Stimulated activated CD8-positive, alpha-beta memory T cell treated with anti-CD3 and anti-CD28 coated beads, Interleukin-15, amount 100 ng/mL, for 48 hours (primary cell): Measurements from ENCODE around the gene PRKD2.
"Not testable (repeated sequence)": the region's sequence is repeated elsewhere in the genome, so short reads cannot be mapped to it uniquely, and the experiment has no call there.

Experiments used
- DNase-seq, 2 donors: peaks; one replicate each; pipeline ENCODE4 v3.0.0-alpha.2; 2020; ENCODE audit warnings: low read depth in 2 of 2

The PRKD2 gene

GRCh38 chr19:46634045-46634655 lies 82.8 kb downstream of the PRKD2 start:
- DNase-seq: peak; percentile 91 to 92

GRCh38 chr19:46633130-46633529 lies 83.8 kb downstream of the PRKD2 start:
- no peak for DNase-seq

GRCh38 chr19:46631481-46631880 lies 85.4 kb downstream of the PRKD2 start:
- no peak for DNase-seq

- no peak for DNase-seq
Measured at GRCh38 chr19:46630586-46631205, 86.2 kb downstream of the PRKD2 start.

- no peak for DNase-seq
Measured at GRCh38 chr19:46629546-46630025, 87.3 kb downstream of the PRKD2 start.

GRCh38 chr19:46628970-46629369 lies 87.9 kb downstream of the PRKD2 start:
- DNase-seq: not testable (repeated sequence)

- no peak for DNase-seq
Measured at GRCh38 chr19:46626446-46626845, 90.5 kb downstream of the PRKD2 start.

- no peak for DNase-seq
Measured at GRCh38 chr19:46625731-46626130, 91.2 kb downstream of the PRKD2 start.

- no peak for DNase-seq
Measured at GRCh38 chr19:46624958-46625661, 91.8 kb downstream of the PRKD2 start, which contains the start of gene PTGIR. PTGIR (minus strand) TSS chr19:46625089; CDS start chr19:46624225, 864 bp downstream.
